Measurements from ENCODE around the gene CNTN2. TPM values are rescaled to one million over a fixed set of nuclear protein-coding genes. Genes with fewer than 3 reads are reported as not detected.

Gene CNTN2
- total RNA-seq, 6 experiments from 2014 or later, result not detected

- H3K9me3 Mint-ChIP-seq, result no peaks in the 10 kb centered on the region
- H3K27me3 Mint-ChIP-seq (ENCODE audit: insufficient read depth), result no peaks in the 10 kb centered on the region; the same call in 1 of the 2 replicates
- DNase-seq, result no peak
- H3K4me3 Mint-ChIP-seq, result no peak overlapping the region
- no peak for TF ChIP-seq CTCF (IDR thresholded peaks at IDR 0.05)
- H3K36me3 Mint-ChIP-seq (ENCODE audit: low read depth), result peaks cover 33% of the 10 kb centered on the region
- H3K4me1 Mint-ChIP-seq (ENCODE audit: low read depth), result peaks cover 35% of the 10 kb centered on the region
- no peak overlapping the region for H3K27ac Mint-ChIP-seq
These were observed 48.2 kb downstream of the CNTN2 start for GRCh38 chr1:205091043-205091740.

DNA sequence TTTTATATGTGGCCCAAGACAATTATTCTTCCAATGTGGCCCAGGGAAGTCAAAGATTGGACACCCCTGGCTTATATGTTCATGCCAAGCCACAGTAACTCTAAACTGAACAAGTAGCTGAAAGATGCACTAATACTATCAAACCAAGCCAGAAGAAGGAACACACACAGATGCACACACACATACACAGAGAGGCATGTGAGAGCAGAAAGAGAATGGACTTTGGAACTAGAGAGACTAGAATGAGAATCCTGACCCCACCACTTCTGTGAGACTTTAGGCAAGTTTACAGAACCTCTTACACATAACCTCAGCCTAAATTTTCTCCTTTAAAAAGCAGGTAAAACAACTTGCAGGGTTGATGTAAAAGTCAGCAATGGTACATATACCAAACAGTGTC is 52.4 kb downstream of the CNTN2 start:
- Mint-ChIP-seq H3K9me3 (no peaks in the 10 kb centered on the region), H3K4me3 (no peak overlapping the region), H3K4me1 (ENCODE audit: low read depth) (peaks cover 20% of the 10 kb centered on the region), H3K27ac (no peak overlapping the region), H3K27me3 (ENCODE audit: insufficient read depth) (no peaks in the 10 kb centered on the region; the same call in 1 of the 2 replicates), H3K36me3 (ENCODE audit: low read depth) (peaks cover 31% of the 10 kb centered on the region)
- DNase-seq, result no peak
- no peak for TF ChIP-seq CTCF (IDR thresholded peaks at IDR 0.05)

GRCh38 chr1:205098242-205098641 is 55.2 kb downstream of the CNTN2 start:
- peaks cover 35% of the 10 kb centered on the region for H3K36me3 Mint-ChIP-seq (ENCODE audit: low read depth)
- no peaks in the 10 kb centered on the region; the same call in 1 of the 2 replicates for H3K27me3 Mint-ChIP-seq (ENCODE audit: insufficient read depth)
- no peak for DNase-seq
- H3K4me3 Mint-ChIP-seq, result no peak overlapping the region
- TF ChIP-seq CTCF (IDR thresholded peaks at IDR 0.05), result no peak
- no peaks in the 10 kb centered on the region for H3K9me3 Mint-ChIP-seq
- H3K27ac Mint-ChIP-seq, result no peak overlapping the region
- H3K4me1 Mint-ChIP-seq (ENCODE audit: low read depth), result 0 out of 2 replicates have a peak, but pooled peaks cover 10% of the 10 kb centered on the region

DNA sequence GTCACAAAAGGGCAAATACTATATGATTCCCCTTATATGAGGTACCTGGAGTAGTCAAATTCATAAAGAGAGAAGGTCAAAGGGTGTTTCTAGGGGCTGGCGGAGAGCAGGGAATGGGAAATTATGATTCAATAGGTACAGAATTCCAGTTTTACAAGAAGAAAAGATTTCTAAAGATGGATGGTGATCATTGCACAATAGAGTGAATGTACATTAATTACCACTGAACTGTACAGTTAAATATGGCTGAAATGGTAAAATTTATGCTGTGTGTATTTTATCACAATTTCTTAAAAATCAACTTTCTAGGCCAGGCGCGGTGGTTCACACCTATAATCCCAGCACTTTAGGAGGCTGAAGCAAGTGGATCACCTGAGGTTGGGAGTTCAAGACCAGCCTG is 59.4 kb downstream of the CNTN2 start:
- H3K36me3 Mint-ChIP-seq (ENCODE audit: low read depth), result peaks cover 32% of the 10 kb centered on the region
- H3K27me3 Mint-ChIP-seq (ENCODE audit: insufficient read depth), result no peaks in the 10 kb centered on the region; the same call in 1 of the 2 replicates
- no peaks in the 10 kb centered on the region for H3K9me3 Mint-ChIP-seq

GRCh38 chr1:205107327-205107726 is 64.3 kb downstream of the CNTN2 start:
- no peak for TF ChIP-seq CTCF (IDR thresholded peaks at IDR 0.05)
- no peak for DNase-seq
- no peak overlapping the region for H3K27ac Mint-ChIP-seq

More for the DNA sequence above, 59.4 kb downstream of the CNTN2 start:
- TF ChIP-seq CTCF (IDR thresholded peaks at IDR 0.05), result no peak
- Mint-ChIP-seq H3K4me3 (no peak overlapping the region), H3K27ac (no peak overlapping the region), H3K4me1 (ENCODE audit: low read depth) (0 out of 2 replicates have a peak, but pooled peaks cover 6% of the 10 kb centered on the region)
- DNase-seq, result no peak

More at GRCh38 chr1:205107327-205107726, 64.3 kb downstream of the CNTN2 start:
- H3K4me1 Mint-ChIP-seq (ENCODE audit: low read depth), result no peaks in the 10 kb centered on the region
- peaks cover 16% of the 10 kb centered on the region for H3K36me3 Mint-ChIP-seq (ENCODE audit: low read depth)
- H3K27me3 Mint-ChIP-seq (ENCODE audit: insufficient read depth), result no peaks in the 10 kb centered on the region
- H3K9me3 Mint-ChIP-seq, result no peaks in the 10 kb centered on the region
- no peak overlapping the region for H3K4me3 Mint-ChIP-seq

All from HFFc6 (cell line).